Fibroblast of the aortic adventitia (primary cell): ENCODE measurements around the gene TMEM250. TPM values are rescaled to one million over a fixed set of nuclear protein-coding genes. Genes with fewer than 3 reads are reported as not detected.

Source experiments
- DNase-seq: peaks from one replicate; pipeline ENCODE4 v3.0.0-alpha.2; 2010; ENCODE audit warnings: low read depth
- H3K4me3 ChIP-seq: 2 replicates; pipeline ENCODE4 v1.5.1; 2011; ENCODE audit warnings: low read depth, mild to moderate bottlenecking, control low read depth, low read length, moderate library complexity
- total RNA-seq: library from RNA; depleted of rRNA; stranded (reverse); fragments of >200 nt; gene quantifications from 2 replicates; pipeline ENCODE4 v1.2.3, GENCODE V29; 2012; ENCODE audit warnings: low replicate concordance
- TF ChIP-seq, protein P1 (sequence below): IDR thresholded peaks from 2 replicates; pipeline ENCODE4 v1.5.1; 2011; ENCODE audit warnings: mild to moderate bottlenecking, low read length, control low read depth, inconsistent platforms; ENCODE audit not compliant: insufficient read depth

TMEM250 gene
- total RNA-seq, 1 donor = 46.1 TPM

DNA sequence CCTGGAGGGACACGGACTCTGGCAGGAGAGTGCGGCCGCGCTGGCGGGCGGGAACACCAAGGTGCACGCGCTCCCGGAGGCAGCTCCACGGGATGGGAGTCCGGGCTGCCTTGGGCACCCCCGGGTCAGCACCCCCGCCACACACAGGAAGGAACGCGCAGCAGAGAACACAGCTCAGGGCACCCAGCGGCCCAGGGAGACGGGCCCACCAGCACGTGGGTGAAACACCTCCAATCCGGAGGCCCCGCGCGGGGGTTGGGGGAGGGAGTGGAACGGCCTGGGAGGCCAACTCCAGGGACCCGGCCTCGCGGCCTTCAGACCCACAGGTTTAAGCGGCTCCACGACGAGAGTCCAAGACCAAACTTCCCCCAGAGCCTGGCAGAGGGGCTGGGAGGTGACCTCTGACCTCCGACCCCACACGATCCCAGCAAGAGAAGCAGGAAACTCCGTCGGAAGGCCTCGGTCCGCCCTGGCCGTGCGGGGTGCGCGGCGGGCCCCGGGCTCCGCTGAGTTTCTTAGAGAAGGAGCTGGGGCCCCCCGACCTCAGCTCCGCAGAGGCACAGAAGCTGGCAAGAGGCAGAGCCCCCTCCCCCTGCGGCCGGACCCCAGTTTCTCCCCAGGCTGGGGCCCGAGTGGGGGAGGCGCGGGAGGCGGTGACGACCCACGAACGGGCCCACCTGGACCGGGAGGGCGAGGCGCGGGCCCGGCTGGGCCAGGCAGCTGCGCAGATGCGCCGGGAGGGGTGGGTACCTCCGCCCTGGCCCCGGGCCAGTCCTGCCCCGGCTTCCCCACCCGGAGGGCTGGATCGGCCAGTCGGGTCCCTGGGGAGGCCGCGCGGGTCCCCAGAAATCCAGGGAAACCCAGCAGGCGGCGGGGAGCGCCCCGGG is 24.4 kb downstream of the TMEM250 start:
- DNase-seq = peak; percentile 52
- peak overlapping the region; percentile 75 for H3K4me3 ChIP-seq
- TF ChIP-seq, protein P1, sequence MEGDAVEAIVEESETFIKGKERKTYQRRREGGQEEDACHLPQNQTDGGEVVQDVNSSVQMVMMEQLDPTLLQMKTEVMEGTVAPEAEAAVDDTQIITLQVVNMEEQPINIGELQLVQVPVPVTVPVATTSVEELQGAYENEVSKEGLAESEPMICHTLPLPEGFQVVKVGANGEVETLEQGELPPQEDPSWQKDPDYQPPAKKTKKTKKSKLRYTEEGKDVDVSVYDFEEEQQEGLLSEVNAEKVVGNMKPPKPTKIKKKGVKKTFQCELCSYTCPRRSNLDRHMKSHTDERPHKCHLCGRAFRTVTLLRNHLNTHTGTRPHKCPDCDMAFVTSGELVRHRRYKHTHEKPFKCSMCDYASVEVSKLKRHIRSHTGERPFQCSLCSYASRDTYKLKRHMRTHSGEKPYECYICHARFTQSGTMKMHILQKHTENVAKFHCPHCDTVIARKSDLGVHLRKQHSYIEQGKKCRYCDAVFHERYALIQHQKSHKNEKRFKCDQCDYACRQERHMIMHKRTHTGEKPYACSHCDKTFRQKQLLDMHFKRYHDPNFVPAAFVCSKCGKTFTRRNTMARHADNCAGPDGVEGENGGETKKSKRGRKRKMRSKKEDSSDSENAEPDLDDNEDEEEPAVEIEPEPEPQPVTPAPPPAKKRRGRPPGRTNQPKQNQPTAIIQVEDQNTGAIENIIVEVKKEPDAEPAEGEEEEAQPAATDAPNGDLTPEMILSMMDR = no peak

DNA sequence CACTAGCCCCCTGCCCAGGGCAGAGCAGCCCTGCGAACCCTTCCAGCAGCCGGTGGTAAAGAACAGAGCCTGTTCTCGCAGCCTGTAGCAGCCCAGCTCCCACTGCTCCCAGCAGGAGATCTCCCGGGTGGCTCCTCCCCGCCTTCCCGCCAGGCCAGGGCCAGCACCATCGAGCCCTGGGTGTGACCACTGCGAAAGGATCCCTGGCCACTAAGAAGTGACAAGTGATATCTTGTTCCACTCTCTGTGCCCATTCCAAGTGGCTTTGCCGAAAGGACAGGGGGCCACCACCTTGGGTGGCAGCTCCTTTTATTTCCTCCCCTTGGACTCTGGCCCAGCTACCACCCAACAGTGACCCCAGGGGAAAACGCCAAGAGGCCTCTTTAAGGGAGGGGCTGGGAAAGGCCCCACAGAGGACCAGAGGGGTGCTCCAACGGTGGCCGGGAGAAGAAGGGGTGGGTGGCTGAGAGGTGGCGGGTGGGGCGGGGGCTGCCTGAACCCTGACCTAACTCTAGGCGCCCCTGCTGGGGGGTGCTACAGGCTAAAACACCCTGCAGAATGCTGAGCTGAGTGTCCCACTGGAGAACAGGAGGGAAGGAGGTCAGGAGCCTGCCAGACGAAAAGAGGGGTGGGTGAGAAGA is 25.2 kb downstream of the TMEM250 start:
- DNase-seq = peak; percentile 27
- TF ChIP-seq, protein P1 = no peak
- H3K4me3 ChIP-seq = peak overlapping the region; percentile 75

DNA sequence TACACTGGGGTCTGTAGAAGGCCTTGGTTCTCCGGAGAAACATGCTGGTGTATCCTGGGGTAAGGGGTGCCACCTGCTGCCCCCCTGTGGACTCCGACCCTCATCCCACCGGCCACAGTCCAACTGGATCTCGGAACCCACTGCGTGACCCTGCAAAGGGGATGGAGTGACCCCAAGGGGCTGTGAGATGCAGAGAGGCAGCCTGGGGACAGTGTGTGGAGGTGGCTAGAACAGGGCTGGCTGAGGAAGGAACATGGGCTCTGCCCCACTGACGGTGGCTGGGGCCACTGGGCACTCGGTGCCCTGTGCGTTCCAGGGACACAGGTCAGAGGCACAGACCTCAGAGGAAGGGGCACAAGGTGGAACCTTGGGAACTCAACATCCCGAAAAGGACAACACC is 25.9 kb downstream of the TMEM250 start:
- TF ChIP-seq, protein P1 = no peak
- peak overlapping the region; percentile 5 for H3K4me3 ChIP-seq
- DNase-seq = no peak

DNA sequence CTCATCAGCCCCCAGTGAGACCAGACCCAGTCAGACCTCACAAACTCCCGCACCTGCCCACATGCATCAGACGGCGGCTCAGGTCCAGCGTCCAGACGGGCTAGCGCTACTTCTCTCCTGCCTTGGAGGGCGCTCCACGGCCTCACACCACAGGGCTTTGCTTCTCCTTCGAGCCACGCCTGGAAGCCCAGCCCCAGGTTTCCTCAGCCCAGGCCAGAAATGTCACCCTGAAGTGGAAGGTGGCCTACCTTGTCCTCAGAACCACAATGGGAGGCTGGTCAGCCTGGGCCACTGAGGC is 26.4 kb downstream of the TMEM250 start:
- H3K4me3 ChIP-seq = no peak overlapping the region
- TF ChIP-seq, protein P1 = no peak
- no peak for DNase-seq

DNA sequence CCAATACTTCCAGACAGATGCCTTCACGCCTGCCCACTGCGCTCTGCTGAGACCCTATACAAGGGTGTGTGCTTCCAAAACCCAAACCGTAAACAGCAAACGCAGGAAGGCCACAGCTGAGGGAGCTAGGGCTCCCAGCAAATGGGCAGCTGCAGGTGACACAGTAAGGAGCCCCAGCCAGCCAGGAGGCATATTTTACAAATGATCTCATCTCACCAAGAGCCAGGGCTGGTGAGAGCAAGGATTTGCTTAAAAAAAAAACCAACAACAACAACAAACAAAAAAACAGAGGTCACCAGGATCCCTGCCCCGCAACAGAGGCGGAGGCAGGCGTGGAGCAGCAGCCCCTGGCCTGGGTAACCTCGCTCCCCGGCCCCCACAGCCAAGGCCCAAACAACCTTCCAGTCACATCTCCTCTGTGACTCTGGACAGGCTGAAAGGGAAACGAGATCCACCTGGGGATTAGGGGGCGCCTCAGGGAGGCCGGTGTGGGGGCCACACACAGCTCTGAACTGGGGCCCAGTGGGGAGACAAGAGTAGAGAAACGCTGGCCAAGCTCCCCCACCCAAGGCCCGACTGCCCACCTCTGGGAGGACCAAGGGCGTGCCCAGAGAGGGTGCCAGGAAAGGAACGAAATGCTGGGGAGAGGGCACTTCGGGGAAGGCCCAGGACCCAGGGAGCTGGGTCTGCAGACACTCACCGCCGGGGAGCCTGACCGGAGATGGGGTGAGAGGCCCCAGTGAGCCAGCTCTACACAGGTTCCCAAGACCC is 26.9 kb downstream of the TMEM250 start:
- no peak for DNase-seq

More for the DNA sequence above, 26.9 kb downstream of the TMEM250 start:
- TF ChIP-seq, protein P1 = no peak
- H3K4me3 ChIP-seq = no peak overlapping the region
